Sigmoid colon (tissue), 7 donors: Measurements from ENCODE around the gene TMEM235. TPM values are rescaled to one million over a fixed set of nuclear protein-coding genes. Genes with fewer than 3 reads are reported as not detected.

Source experiments
- DNase-seq: peaks from one replicate; pipeline ENCODE4 v3.0.0-alpha.2; 2019
- H3K27ac ChIP-seq, 4 donors: fragments of 200-600 bp; sonication (generic); one replicate each; pipeline ENCODE4 v1.5.1; 2016 to 2019; ENCODE audit warnings: mild to moderate bottlenecking in 1 of 4
- H3K27me3 ChIP-seq, 3 donors: fragments of 200-600 bp; sonication (generic); one replicate each; pipeline ENCODE4 v1.5.1; 2019; ENCODE audit warnings: mild to moderate bottlenecking in 1 of 3
- H3K36me3 ChIP-seq, 4 donors: fragments of 200-600 bp; sonication (generic); one replicate each; pipeline ENCODE4 v1.5.1; 2016 to 2019
- H3K4me1 ChIP-seq, 4 donors: fragments of 200-600 bp; sonication (generic); one replicate each; pipeline ENCODE4 v1.5.1; 2017 to 2019
- H3K4me3 ChIP-seq, 4 donors: fragments of 200-600 bp; sonication (generic); one replicate each; pipeline ENCODE4 v1.5.1; 2017 to 2019; ENCODE audit warnings: mild to moderate bottlenecking in 2 of 4, moderate library complexity in 1 of 4
- H3K9me3 ChIP-seq, 4 donors: fragments of 200-600 bp in 3 of 4; sonication (generic) in 3 of 4; one replicate each; pipeline versions ENCODE4 v1.5.1 to v1.6.1; 2013 to 2019
- EP300 ChIP-seq, 4 donors: sonication (generic); formaldehyde crosslinking; IDR thresholded peaks; one replicate each; pipeline ENCODE4 v1.6.1; 2017; ENCODE audit warnings: antibody characterized with exemption in 4 of 4
- POLR2A ChIP-seq, 2 donors: fragments of 450-650 bp; IDR thresholded peaks; one replicate each; pipeline ENCODE4 v1.6.1; 2016; ENCODE audit warnings: antibody characterized with exemption in 2 of 2, mild to moderate bottlenecking in 2 of 2, moderate library complexity in 2 of 2
- POLR2AphosphoS5 ChIP-seq, 4 donors: sonication (generic); formaldehyde crosslinking; IDR thresholded peaks; one replicate each; pipeline ENCODE4 v1.6.1; 2017; ENCODE audit warnings: antibody characterized with exemption in 4 of 4
- whole genome bisulfite sequencing, 2 donors: extraction: QIAGEN DNeasy Blood & Tissue Kit; methylation state at CpG; one replicate each; pipeline ENCODE4 v1.1.7; 2013; 5-methylcytosine and 5-hydroxymethylcytosine counted together
- intact Hi-C: fragments of 100-400 bp; cut with DNase I; formaldehyde crosslinking; loops from one replicate; pipeline ENCODE4 v1.15.1; 2023
- polyA plus RNA-seq, 3 donors: library from polyadenylated mRNA; stranded (reverse); fragments of 200-250 nt; gene quantifications; one replicate each; pipeline ENCODE4 v1.2.3, GENCODE V29; 2013
- total RNA-seq, 4 donors: library from RNA; depleted of rRNA; stranded (reverse); fragments of >200 nt; gene quantifications; one replicate each; pipeline ENCODE4 v1.1.0, GENCODE V29; 2016
- TF ChIP-seq, protein P1 (sequence below), 4 experiments: fragments of 450-650 bp in 3 of 4; fragments of 200-600 bp in 1 of 4; IDR thresholded peaks; one replicate each; pipeline ENCODE4 v1.5.1; 2016 to 2019; ENCODE audit warnings: antibody characterized with exemption in 4 of 4, mild to moderate bottlenecking in 3 of 4, moderate library complexity in 2 of 4
- donor health status: healthy with polysubstance abuse.
- donor health status: Bipolar disorder and iron deficiency.
- donor health status: healthy.

Gene TMEM235
- total and polyA plus RNA-seq, 7 donors, result 0.04 TPM; not detected in 6

DNA sequence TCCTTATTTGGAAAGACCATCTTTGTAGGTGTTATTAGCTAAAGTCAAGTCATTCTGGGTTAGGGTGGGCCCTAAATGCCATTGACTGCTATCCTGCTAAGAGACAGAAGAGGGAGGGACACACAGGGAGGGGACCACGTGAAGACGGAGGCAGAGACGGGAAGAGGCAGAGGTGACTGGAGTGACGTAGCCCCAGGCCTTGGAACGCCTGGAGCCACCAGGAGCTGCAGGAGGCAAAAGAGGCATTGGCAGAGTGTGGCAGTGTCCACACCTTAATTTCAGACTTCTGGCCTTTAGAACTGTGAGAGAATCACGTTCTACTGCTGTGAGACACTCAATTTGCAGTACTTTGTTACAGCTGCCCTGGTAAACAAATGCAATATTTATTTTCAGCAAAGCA lies 31.0 kb upstream of the TMEM235 start:
- Histone ChIP-seq H3K4me3 (no peak overlapping the region), H3K27ac (no peak overlapping the region), H3K9me3 (no peaks in the 10 kb centered on the region), H3K4me1 (no peaks in the 10 kb centered on the region), H3K27me3 (no peaks in the 10 kb centered on the region), H3K36me3 (peaks cover 0 to 5% (median 0%) of the 10 kb centered on the region in 4 donors)
- TF ChIP-seq POLR2A (IDR thresholded peaks at IDR 0.05), result no peak
- no peak for TF ChIP-seq EP300 (IDR thresholded peaks at IDR 0.05)
- no peak for TF ChIP-seq POLR2AphosphoS5 (IDR thresholded peaks at IDR 0.05)
- TF ChIP-seq, protein P1, sequence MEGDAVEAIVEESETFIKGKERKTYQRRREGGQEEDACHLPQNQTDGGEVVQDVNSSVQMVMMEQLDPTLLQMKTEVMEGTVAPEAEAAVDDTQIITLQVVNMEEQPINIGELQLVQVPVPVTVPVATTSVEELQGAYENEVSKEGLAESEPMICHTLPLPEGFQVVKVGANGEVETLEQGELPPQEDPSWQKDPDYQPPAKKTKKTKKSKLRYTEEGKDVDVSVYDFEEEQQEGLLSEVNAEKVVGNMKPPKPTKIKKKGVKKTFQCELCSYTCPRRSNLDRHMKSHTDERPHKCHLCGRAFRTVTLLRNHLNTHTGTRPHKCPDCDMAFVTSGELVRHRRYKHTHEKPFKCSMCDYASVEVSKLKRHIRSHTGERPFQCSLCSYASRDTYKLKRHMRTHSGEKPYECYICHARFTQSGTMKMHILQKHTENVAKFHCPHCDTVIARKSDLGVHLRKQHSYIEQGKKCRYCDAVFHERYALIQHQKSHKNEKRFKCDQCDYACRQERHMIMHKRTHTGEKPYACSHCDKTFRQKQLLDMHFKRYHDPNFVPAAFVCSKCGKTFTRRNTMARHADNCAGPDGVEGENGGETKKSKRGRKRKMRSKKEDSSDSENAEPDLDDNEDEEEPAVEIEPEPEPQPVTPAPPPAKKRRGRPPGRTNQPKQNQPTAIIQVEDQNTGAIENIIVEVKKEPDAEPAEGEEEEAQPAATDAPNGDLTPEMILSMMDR (IDR thresholded peaks at IDR 0.05), result no peak
- intact Hi-C loops, result no loop called here
- WGBS, 2 donors, result 89% methylated on average over 6 of the region's 6 CpGs
- DNase-seq, result no peak

DNA sequence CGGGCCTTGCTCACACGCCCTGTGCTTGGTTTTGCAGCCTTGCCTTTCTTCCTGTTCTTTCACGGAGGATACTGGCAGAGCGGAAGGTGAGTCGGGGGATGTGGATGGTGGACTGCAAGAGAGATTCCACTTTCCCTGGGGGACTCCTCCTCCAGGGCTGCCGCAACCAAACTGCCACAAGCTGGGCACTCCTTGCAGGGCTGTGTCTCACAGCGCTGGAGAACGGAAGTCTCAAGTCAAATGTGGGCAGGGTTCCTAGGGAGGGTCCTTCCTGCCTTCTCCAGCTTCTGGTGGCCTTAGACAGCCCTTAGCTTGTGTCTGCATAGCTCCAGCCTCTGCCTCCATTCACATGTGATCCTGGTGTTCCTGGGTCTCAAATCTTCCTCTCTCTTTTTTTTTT lies 28.8 kb upstream of the TMEM235 start:
- intact Hi-C loops, result no loop called here
- H3K36me3 ChIP-seq, result no peaks in the 10 kb centered on the region
- WGBS, 2 donors, result 92 to 95% methylated on average over 8 of the region's 8 CpGs

DNA sequence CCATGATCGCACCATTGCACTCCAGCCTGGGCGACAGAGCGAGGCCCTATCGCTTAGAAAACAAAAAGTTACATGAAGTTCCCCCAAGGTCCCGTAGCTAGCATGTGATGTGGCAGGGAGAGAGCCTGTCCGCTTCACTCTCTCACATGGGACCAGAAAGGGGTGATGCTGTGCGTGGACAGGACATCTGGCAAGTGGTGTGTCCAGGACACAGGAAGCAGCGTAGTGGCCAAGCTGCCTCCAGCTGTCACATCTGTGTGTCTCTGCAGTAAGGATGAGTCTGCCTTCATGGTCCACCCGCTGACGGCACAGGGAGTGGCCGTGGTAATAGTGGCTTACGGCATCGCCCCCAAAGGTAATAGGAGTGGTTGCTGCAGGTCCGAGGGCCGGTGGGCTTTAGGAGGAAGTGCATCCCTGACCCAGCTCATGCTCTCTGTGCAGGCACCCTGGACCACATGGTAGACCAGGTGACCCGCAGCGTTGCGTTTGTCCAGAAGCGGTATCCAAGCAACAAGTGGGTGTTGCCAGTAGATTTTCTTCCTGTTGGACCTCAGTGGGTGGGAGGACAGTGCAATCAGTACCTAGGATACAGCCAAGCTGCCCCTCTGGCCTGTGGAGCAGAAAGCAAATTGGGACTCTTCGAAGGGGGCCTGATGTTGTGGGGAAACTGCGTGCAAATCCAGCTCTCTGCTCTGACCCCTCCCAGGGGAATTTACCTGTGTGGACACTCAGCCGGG lies 26.9 kb upstream of the TMEM235 start:
- no peaks in the 10 kb centered on the region for H3K9me3 ChIP-seq
- H3K4me3 ChIP-seq, result no peak overlapping the region
- H3K4me1 ChIP-seq, result no peaks in the 10 kb centered on the region
- intact Hi-C loops, result no loop called here
- no peak for TF ChIP-seq POLR2AphosphoS5 (IDR thresholded peaks at IDR 0.05)
- TF ChIP-seq, protein P1 (IDR thresholded peaks at IDR 0.05), result no peak
- TF ChIP-seq EP300 (IDR thresholded peaks at IDR 0.05), result no peak
- TF ChIP-seq POLR2A (IDR thresholded peaks at IDR 0.05), result no peak
- no peak for DNase-seq
- no peak overlapping the region for H3K27ac ChIP-seq
- H3K27me3 ChIP-seq, result no peaks in the 10 kb centered on the region
- 86 to 93% methylated on average over 22 of the region's 22 CpGs for WGBS, 2 donors
- no peaks in the 10 kb centered on the region for H3K36me3 ChIP-seq

More for the DNA sequence above, 28.8 kb upstream of the TMEM235 start:
- no peaks in the 10 kb centered on the region for H3K27me3 ChIP-seq
- DNase-seq, result no peak
- no peak overlapping the region for H3K4me3 ChIP-seq
- H3K4me1 ChIP-seq, result no peaks in the 10 kb centered on the region
- TF ChIP-seq POLR2AphosphoS5 (IDR thresholded peaks at IDR 0.05) (no peak), POLR2A (IDR thresholded peaks at IDR 0.05) (no peak), EP300 (IDR thresholded peaks at IDR 0.05) (no peak)
- TF ChIP-seq, protein P1 (IDR thresholded peaks at IDR 0.05), result no peak
- no peaks in the 10 kb centered on the region for H3K9me3 ChIP-seq
- H3K27ac ChIP-seq, result no peak overlapping the region

- no peaks in the 10 kb centered on the region for H3K36me3 ChIP-seq
- H3K9me3 ChIP-seq, result no peaks in the 10 kb centered on the region
- WGBS, 2 donors, result 92 to 95% methylated on average over 17 of the region's 17 CpGs
- no peak overlapping the region for H3K27ac ChIP-seq
- intact Hi-C loops, result no loop called here
- no peaks in the 10 kb centered on the region for H3K4me1 ChIP-seq
- H3K4me3 ChIP-seq, result no peak overlapping the region
- no peaks in the 10 kb centered on the region for H3K27me3 ChIP-seq
- TF ChIP-seq EP300 (IDR thresholded peaks at IDR 0.05), result no peak
- TF ChIP-seq, protein P1 (IDR thresholded peaks at IDR 0.05), result no peak
- no peak for TF ChIP-seq POLR2A (IDR thresholded peaks at IDR 0.05)
- no peak for TF ChIP-seq POLR2AphosphoS5 (IDR thresholded peaks at IDR 0.05)
- no peak for DNase-seq
Measured at GRCh38 chr17:78205124-78205775, 26.2 kb upstream of the TMEM235 start.
